ENCODE data around the gene FUT7. TPM values are rescaled to one million over a fixed set of nuclear protein-coding genes. Genes with fewer than 3 reads are reported as not detected.
A peak's percentile ranks its signal among the peaks of the same experiment; 100 is the strongest.

The FUT7 gene
- total RNA-seq, 1 donor from 2014 or later: 5.0 TPM

GRCh38 chr9:136995772-136996311 is 36.0 kb downstream of the FUT7 start:
- no peak for ATAC-seq (ENCODE audit: low read depth)
- no peaks in the 10 kb centered on the region for H3K27me3 Mint-ChIP-seq
- no peak for TF ChIP-seq CTCF (IDR thresholded peaks at IDR 0.05)
- peak overlapping the region; percentile 18 for H3K27ac Mint-ChIP-seq
- H3K4me1 Mint-ChIP-seq: peaks cover 68% of the 10 kb centered on the region
- peaks cover 7% of the 10 kb centered on the region for H3K36me3 Mint-ChIP-seq (ENCODE audit: low read depth)
- H3K4me3 Mint-ChIP-seq: peak overlapping the region; percentile 15
- intact Hi-C loops (cut with micrococcal nuclease): no loop called here
- no peak for DNase-seq
- H3K9me3 Mint-ChIP-seq: no peaks in the 10 kb centered on the region
- CTCF ChIA-PET: interaction anchor here (1.0 to 2.9 kb wide), 3 partner anchors 33 to 48 kb away, joined by 3 to 11 read pairs (median 8); no protein-coding TSS in a partner anchor
- POLR2A ChIA-PET: interaction anchor here (0.5 to 2.0 kb wide), 8 partner anchors 10 to 268 kb away, joined by 3 to 7 read pairs (median 3); partner anchors contain the start of genes ABCA2 and EDF1

GRCh38 chr9:136995362-136995761 is 36.5 kb downstream of the FUT7 start:
- Mint-ChIP-seq H3K36me3 (ENCODE audit: low read depth) (peaks cover 7% of the 10 kb centered on the region), H3K27me3 (no peaks in the 10 kb centered on the region), H3K4me1 (peaks cover 63% of the 10 kb centered on the region), H3K9me3 (no peaks in the 10 kb centered on the region), H3K4me3 (no peak overlapping the region), H3K27ac (no peak overlapping the region)
- intact Hi-C loops (cut with micrococcal nuclease): no loop called here
- ChIA-PET CTCF (interaction anchor here (1.0 to 2.9 kb wide), 3 partner anchors 34 to 48 kb away, joined by 3 to 11 read pairs (median 8); no protein-coding TSS in a partner anchor), POLR2A (interaction anchor here (1.0 to 2.0 kb wide), 5 partner anchors 9 to 267 kb away, joined by 3 to 7 read pairs (median 3); partner anchors contain the start of genes ABCA2 and EDF1)
- DNase-seq (no peak), ATAC-seq (ENCODE audit: low read depth) (no peak)
- TF ChIP-seq CTCF (IDR thresholded peaks at IDR 0.05): no peak

- H3K9me3 Mint-ChIP-seq: no peaks in the 10 kb centered on the region
- H3K36me3 Mint-ChIP-seq (ENCODE audit: low read depth): peaks cover 7% of the 10 kb centered on the region
- peaks cover 58% of the 10 kb centered on the region for H3K4me1 Mint-ChIP-seq
- ATAC-seq (ENCODE audit: low read depth) (no peak), DNase-seq (no peak)
- ChIA-PET POLR2A (interaction anchor here (2.0 kb wide), 1 partner anchor 267 kb away, joined by 7 read pairs; no protein-coding TSS in a partner anchor), CTCF (interaction anchor here (2.7 kb wide), 1 partner anchor 34 kb away, joined by 11 read pairs; no protein-coding TSS in a partner anchor)
- H3K27me3 Mint-ChIP-seq: no peaks in the 10 kb centered on the region
- intact Hi-C loops (cut with micrococcal nuclease): loop anchor here (5.0 kb wide), 2 partner anchors 188 to 1033 kb away; partner anchors contain the start of genes RABL6 and UBAC1
- H3K27ac Mint-ChIP-seq: no peak overlapping the region
- TF ChIP-seq CTCF (IDR thresholded peaks at IDR 0.05): no peak
- H3K4me3 Mint-ChIP-seq: no peak overlapping the region
These were observed 37.0 kb downstream of the FUT7 start for GRCh38 chr9:136994888-136995230.

- no peak overlapping the region for H3K4me3 Mint-ChIP-seq
- no peak for ATAC-seq (ENCODE audit: low read depth)
- H3K4me1 Mint-ChIP-seq: peaks cover 53% of the 10 kb centered on the region
- H3K27ac Mint-ChIP-seq: no peak overlapping the region
- CTCF ChIA-PET: interaction anchor here (2.4 to 2.7 kb wide), 2 partner anchors 35 kb away, joined by 8 to 11 read pairs; no protein-coding TSS in a partner anchor
- no peak for DNase-seq
- no peak for TF ChIP-seq CTCF (IDR thresholded peaks at IDR 0.05)
- POLR2A ChIA-PET: interaction anchor here (2.0 kb wide), 1 partner anchor 266 kb away, joined by 7 read pairs; no protein-coding TSS in a partner anchor
- intact Hi-C loops (cut with micrococcal nuclease): loop anchor here (5.0 kb wide), 2 partner anchors 187 to 1032 kb away; partner anchors contain the start of genes RABL6 and UBAC1
- peaks cover 7% of the 10 kb centered on the region for H3K36me3 Mint-ChIP-seq (ENCODE audit: low read depth)
- H3K9me3 Mint-ChIP-seq: no peaks in the 10 kb centered on the region
- no peaks in the 10 kb centered on the region for H3K27me3 Mint-ChIP-seq
These were observed 37.6 kb downstream of the FUT7 start for GRCh38 chr9:136994180-136994887.

Measured in activated B cell treated with CpG ODN at 0.5 μM for 24 hours (primary cell).